ENCODE results near the gene GPC5. TPM values are rescaled to one million over a fixed set of nuclear protein-coding genes. Genes with fewer than 3 reads are reported as not detected.

The GPC5 gene
- total RNA-seq, 1 donor from 2014 or later: 0.57 TPM

- H3K27me3 Mint-ChIP-seq: peaks cover 3% of the 10 kb centered on the region
- H3K27ac Mint-ChIP-seq: no peak overlapping the region
- no peak overlapping the region for H3K4me3 Mint-ChIP-seq (ENCODE audit: low read depth)
- DNase-seq (ENCODE audit: low spot score, unreplicated experiment): no peak
- no peaks in the 10 kb centered on the region for H3K36me3 Mint-ChIP-seq (ENCODE audit: insufficient read depth)
- H3K4me1 Mint-ChIP-seq (ENCODE audit: low read depth): no peaks in the 10 kb centered on the region
- TF ChIP-seq, protein P1, sequence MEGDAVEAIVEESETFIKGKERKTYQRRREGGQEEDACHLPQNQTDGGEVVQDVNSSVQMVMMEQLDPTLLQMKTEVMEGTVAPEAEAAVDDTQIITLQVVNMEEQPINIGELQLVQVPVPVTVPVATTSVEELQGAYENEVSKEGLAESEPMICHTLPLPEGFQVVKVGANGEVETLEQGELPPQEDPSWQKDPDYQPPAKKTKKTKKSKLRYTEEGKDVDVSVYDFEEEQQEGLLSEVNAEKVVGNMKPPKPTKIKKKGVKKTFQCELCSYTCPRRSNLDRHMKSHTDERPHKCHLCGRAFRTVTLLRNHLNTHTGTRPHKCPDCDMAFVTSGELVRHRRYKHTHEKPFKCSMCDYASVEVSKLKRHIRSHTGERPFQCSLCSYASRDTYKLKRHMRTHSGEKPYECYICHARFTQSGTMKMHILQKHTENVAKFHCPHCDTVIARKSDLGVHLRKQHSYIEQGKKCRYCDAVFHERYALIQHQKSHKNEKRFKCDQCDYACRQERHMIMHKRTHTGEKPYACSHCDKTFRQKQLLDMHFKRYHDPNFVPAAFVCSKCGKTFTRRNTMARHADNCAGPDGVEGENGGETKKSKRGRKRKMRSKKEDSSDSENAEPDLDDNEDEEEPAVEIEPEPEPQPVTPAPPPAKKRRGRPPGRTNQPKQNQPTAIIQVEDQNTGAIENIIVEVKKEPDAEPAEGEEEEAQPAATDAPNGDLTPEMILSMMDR (IDR thresholded peaks at IDR 0.05; ENCODE audit: unreplicated experiment): no peak
- H3K9me3 Mint-ChIP-seq (ENCODE audit: low read depth): peaks cover 3% of the 10 kb centered on the region
Observed at GRCh38 chr13:92150606-92151005, 752.2 kb downstream of the GPC5 start.

DNA sequence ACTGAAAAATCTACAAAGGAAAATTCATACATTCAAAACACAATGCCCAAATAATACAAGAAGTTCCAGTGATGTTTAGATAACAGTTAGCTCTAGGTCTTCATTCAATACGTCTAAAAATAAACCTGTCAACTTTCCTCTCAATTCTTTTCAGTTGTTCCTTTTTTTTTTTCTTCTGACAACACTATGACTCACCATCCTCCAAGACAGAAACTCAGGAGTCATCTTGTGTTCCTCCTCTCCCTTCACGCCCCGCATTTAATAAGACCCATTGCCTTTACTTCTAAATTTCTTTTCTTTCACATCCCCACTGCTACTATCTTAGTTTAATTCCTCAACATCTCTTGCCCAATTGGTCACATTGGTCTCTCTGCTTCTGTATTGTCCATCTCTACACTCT lies 759.9 kb downstream of the GPC5 start:
- no peak for DNase-seq (ENCODE audit: low spot score, unreplicated experiment)
- Mint-ChIP-seq H3K27ac (no peak overlapping the region), H3K27me3 (no peaks in the 10 kb centered on the region), H3K4me1 (ENCODE audit: low read depth) (peaks cover 2% of the 10 kb centered on the region), H3K9me3 (ENCODE audit: low read depth) (peaks cover 3% of the 10 kb centered on the region), H3K36me3 (ENCODE audit: insufficient read depth) (no peaks in the 10 kb centered on the region), H3K4me3 (ENCODE audit: low read depth) (no peak overlapping the region)
- TF ChIP-seq, protein P1 (IDR thresholded peaks at IDR 0.05; ENCODE audit: unreplicated experiment): no peak

DNA sequence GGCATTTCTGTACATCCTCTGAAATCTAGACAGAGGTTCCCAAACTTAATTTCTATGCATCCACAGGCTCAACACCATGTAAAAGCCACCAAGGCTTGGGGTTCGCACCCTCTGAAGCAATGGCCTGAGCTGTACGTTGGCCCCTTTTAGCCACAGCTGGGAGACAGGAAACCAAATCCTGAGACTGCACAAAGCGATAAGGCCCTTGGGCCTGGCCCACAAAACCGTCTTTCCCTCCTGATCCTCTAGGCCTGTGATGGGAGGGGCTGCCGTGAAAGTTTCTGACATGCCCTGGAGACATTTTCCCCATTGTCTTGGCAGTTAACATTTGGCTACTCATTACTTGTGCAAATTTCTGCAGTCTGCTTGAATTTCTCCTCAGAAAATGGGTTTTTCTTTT lies 766.4 kb downstream of the GPC5 start:
- Mint-ChIP-seq H3K36me3 (ENCODE audit: insufficient read depth) (no peaks in the 10 kb centered on the region), H3K9me3 (ENCODE audit: low read depth) (no peaks in the 10 kb centered on the region), H3K4me1 (ENCODE audit: low read depth) (peaks cover 3% of the 10 kb centered on the region), H3K4me3 (ENCODE audit: low read depth) (no peak overlapping the region), H3K27ac (no peak overlapping the region), H3K27me3 (no peaks in the 10 kb centered on the region)
- DNase-seq (ENCODE audit: low spot score, unreplicated experiment): no peak
- TF ChIP-seq, protein P1 (IDR thresholded peaks at IDR 0.05; ENCODE audit: unreplicated experiment): no peak

GRCh38 chr13:92172191-92172590 lies 773.8 kb downstream of the GPC5 start:
- Mint-ChIP-seq H3K9me3 (ENCODE audit: low read depth) (no peaks in the 10 kb centered on the region), H3K4me1 (ENCODE audit: low read depth) (peaks cover 4% of the 10 kb centered on the region), H3K27ac (no peak overlapping the region), H3K27me3 (peaks cover 6% of the 10 kb centered on the region), H3K4me3 (ENCODE audit: low read depth) (no peak overlapping the region), H3K36me3 (ENCODE audit: insufficient read depth) (no peaks in the 10 kb centered on the region)
- TF ChIP-seq, protein P1 (IDR thresholded peaks at IDR 0.05; ENCODE audit: unreplicated experiment): no peak
- DNase-seq (ENCODE audit: low spot score, unreplicated experiment): no peak

DNA sequence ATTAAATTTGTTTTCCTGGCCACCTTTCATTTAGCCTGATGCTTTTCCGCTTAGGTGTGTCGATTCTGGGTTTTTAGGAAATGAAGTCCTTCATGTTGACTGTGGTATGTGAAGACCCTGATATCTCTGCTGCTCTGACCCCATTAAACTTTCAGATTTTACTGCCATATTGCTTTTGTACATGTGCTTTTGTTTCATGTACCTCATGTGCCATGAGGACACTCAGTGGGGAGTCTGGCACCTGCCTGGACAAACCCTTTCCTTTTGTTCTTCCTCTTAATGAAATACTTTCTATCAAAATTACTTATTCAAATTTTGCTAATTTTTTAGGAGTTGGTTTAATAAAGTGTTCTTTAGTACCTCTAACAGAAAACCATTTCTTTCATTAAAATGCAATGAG lies 774.8 kb downstream of the GPC5 start:
- Mint-ChIP-seq H3K4me1 (ENCODE audit: low read depth) (peaks cover 3% of the 10 kb centered on the region), H3K27me3 (peaks cover 6% of the 10 kb centered on the region), H3K36me3 (ENCODE audit: insufficient read depth) (no peaks in the 10 kb centered on the region), H3K9me3 (ENCODE audit: low read depth) (no peaks in the 10 kb centered on the region), H3K4me3 (ENCODE audit: low read depth) (no peak overlapping the region), H3K27ac (no peak overlapping the region)
- TF ChIP-seq, protein P1 (IDR thresholded peaks at IDR 0.05; ENCODE audit: unreplicated experiment): no peak
- DNase-seq (ENCODE audit: low spot score, unreplicated experiment): no peak

All from progenitor cell of endocrine pancreas (in vitro differentiated cells).